IPS-18a (cell line): ENCODE data around the gene GLDN.
"Not testable (repeated sequence)": the region's sequence is repeated elsewhere in the genome, so short reads cannot be mapped to it uniquely, and the experiment has no call there.

Source experiments
- H3K27ac ChIP-seq: one replicate; pipeline ENCODE4 v1.5.1; 2013; ENCODE audit warnings: low read length
- H3K27me3 ChIP-seq: one replicate; pipeline ENCODE4 v1.6.1; 2013; ENCODE audit warnings: mild to moderate bottlenecking, low read length; ENCODE audit not compliant: control insufficient read depth, insufficient read depth
- H3K36me3 ChIP-seq: one replicate; pipeline ENCODE4 v1.6.1; 2013; ENCODE audit warnings: low read depth, low read length; ENCODE audit not compliant: control insufficient read depth
- H3K4me1 ChIP-seq: one replicate; pipeline ENCODE4 v1.6.1; 2013; ENCODE audit warnings: low read depth, low read length; ENCODE audit not compliant: control insufficient read depth
- H3K4me3 ChIP-seq: one replicate; pipeline ENCODE4 v1.5.1; 2013; ENCODE audit warnings: low read length
- H3K9ac ChIP-seq: one replicate; pipeline ENCODE4 v1.6.1; 2013; ENCODE audit warnings: mild to moderate bottlenecking, low read length, moderate library complexity
- H3K9me3 ChIP-seq: one replicate; pipeline ENCODE4 v1.6.1; 2013; ENCODE audit warnings: low read depth, low read length; ENCODE audit not compliant: control insufficient read depth

GLDN gene

DNA sequence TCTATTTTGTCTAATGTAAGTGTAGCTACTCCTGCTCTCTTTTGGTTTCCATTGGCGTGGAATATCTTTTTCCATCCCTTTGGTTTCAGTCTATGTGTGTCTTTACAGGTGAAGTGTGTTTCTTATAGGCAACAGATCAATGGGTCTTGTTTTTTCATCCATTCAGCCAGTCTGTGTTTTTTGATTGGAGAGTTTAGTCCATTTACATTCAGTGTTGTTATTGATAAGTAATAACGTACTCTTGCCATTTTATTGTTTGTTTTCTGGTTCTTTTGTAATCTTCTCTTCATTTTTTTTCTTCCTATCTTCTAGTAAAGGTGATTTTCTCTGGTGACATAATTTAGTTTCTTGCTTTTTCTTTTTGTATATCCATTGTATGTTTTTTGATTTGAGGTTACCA lies 97.1 kb downstream of the GLDN start:
- no peaks in the 10 kb centered on the region for H3K4me1 ChIP-seq
- no peak overlapping the region for H3K27ac ChIP-seq
- H3K9ac ChIP-seq, result no peak overlapping the region
- peaks cover 2% of the 10 kb centered on the region for H3K9me3 ChIP-seq
- no peak overlapping the region for H3K4me3 ChIP-seq
- no peaks in the 10 kb centered on the region for H3K36me3 ChIP-seq
- H3K27me3 ChIP-seq, result no peaks in the 10 kb centered on the region

DNA sequence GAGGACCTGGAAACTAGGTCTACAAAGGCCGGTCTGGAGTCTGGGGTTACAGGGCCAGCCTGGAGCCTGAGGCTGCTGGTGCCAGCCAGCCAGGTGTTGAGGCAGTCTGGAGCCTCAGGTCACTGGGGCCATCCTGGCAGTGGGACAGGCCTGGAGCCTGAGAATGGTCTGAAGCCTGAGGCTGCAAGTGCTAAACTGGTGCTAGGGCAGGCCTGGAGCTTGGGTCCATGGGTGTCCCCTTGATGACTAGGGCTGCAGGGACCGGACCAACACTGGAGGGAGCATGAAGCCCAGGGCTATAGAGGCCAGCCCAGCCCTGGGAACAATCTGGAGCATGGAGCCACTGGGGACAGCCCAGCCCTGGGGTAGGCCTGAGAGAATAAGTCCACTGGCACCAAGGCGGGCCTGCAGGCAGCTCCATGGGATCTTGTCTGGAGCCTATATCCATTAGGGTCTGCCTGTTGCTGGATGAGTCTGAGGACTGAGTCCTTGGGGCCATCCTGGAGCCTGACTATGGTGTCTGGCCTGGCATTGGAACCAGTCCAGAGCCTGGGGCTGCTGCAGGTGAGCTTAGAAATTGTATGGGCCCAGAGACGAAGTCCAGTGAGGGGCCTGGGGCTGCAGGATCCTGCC lies 101.9 kb downstream of the GLDN start:
- Histone ChIP-seq H3K9me3 (no peaks in the 10 kb centered on the region), H3K27me3 (no peaks in the 10 kb centered on the region), H3K36me3 (no peaks in the 10 kb centered on the region), H3K9ac (no peak overlapping the region), H3K4me3 (no peak overlapping the region), H3K4me1 (no peaks in the 10 kb centered on the region), H3K27ac (no peak overlapping the region)

DNA sequence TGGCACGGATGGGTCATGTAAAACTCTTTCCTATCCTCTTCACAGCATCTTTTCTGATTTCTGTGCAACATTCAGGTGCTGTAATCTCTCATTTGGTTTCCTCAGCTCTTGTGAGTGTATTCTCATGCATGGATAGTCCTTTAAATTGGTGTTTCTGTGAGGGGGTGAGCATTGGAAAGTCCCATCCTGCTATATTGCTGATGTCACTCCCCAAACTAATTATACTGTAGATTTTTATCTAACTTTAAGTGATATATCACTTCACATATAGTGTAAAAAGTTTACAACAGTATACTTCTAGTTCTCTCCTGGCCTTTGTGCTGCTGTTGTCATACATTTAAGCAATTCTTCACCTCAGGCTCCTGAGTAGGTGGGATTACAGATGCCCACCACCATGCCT lies 102.7 kb downstream of the GLDN start:
- Histone ChIP-seq H3K27ac (no peak overlapping the region), H3K4me1 (no peaks in the 10 kb centered on the region), H3K9me3 (no peaks in the 10 kb centered on the region), H3K9ac (no peak overlapping the region), H3K4me3 (no peak overlapping the region), H3K27me3 (no peaks in the 10 kb centered on the region), H3K36me3 (no peaks in the 10 kb centered on the region)

DNA sequence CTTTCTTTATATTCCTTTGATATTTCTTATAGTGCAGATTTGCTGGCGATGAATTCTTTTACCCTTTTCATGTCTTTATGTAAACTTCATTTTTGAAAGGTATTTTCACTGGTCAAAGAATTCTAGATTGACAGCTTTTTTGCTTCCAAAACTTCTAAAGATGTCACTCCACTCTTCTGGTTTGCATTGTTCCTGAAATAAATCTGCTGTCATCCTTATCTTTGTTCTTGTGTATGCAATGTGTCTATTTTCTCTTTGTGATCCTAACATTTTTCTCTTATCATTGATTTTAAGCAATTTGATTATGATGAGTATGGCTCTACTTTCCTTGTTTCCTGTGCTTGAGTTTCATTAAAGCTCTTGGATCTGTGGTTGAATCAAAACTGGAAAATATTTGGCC lies 103.4 kb downstream of the GLDN start:
- no peak overlapping the region for H3K9ac ChIP-seq
- no peaks in the 10 kb centered on the region for H3K4me1 ChIP-seq
- H3K27me3 ChIP-seq, result no peaks in the 10 kb centered on the region
- peaks cover 3% of the 10 kb centered on the region for H3K36me3 ChIP-seq
- no peaks in the 10 kb centered on the region for H3K9me3 ChIP-seq
- no peak overlapping the region for H3K4me3 ChIP-seq
- no peak overlapping the region for H3K27ac ChIP-seq

DNA sequence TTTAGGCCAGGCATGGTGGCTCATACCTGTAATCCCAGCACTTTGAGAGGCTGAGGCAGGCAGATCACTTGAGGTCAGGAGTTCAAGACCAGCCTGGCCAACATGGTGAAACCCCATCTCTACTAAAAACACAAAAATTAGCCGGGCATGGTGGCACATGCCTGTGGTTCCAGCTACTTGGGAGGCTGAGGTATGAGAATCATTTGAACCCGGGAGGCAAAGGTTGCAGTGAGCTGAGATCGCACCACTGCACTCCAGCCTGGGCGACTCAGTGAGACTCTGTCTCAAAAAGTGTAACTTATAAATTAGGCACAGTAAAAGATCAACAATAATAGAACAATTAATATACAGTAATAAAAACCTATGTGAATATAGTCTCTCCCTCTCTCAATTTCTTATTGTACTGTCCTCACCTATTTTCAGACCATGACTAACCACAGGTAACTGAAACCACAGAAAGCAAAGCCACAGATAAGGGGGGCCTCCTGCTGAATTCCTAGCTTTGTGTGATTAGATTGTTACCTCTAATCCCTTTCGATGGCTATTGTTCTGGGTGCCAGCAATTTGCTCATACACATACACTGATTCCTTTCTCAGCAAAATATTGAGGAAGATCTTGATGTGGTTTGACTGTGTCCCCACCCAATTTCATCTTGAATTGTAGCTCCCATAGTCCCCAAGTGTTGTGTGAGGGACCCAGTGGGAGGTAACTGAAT lies 104.7 kb downstream of the GLDN start:
- not testable (repeated sequence) for H3K4me1 ChIP-seq, H3K9me3 ChIP-seq, H3K4me3 ChIP-seq, H3K27me3 ChIP-seq, H3K27ac ChIP-seq, H3K9ac ChIP-seq, H3K36me3 ChIP-seq

DNA sequence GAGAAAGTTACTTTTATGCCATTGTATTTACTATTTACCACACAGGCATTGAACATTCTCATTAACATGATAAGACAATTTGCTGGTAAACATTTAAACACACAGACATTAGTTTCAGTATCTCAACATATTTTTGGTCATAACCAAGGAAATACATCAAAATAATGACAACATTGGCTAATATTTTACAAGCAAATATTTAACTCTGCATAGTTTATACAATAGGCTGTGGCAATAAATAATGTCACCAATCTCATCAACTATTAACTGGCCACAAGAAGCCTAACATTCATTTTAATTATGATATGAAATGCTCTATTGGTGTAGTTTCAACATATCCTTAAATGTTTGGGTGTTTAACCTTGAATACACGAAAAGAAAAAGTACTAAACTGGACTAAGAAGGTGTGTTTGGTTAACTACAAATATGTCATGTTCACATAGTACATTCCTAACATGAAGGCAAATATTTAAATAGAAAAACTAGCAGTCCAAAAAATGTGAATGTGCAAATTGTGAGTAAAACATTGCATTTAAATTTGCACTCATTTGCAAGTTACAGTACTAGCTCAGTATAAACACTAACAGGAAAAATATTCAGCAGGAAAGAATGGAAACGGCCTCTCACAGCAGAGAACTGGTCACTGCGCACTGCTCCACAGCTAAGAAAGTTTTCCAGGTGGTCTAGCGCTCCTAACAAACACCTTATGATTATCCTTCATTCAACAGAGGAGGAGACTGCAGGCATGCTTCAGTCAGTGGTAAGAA lies 106.6 kb downstream of the GLDN start:
- H3K4me3 ChIP-seq, result no peak overlapping the region
- no peaks in the 10 kb centered on the region for H3K27me3 ChIP-seq
- H3K9ac ChIP-seq, result no peak overlapping the region
- no peak overlapping the region for H3K27ac ChIP-seq
- peaks cover 3% of the 10 kb centered on the region for H3K36me3 ChIP-seq
- H3K4me1 ChIP-seq, result peaks cover 6% of the 10 kb centered on the region
- H3K9me3 ChIP-seq, result no peaks in the 10 kb centered on the region

DNA sequence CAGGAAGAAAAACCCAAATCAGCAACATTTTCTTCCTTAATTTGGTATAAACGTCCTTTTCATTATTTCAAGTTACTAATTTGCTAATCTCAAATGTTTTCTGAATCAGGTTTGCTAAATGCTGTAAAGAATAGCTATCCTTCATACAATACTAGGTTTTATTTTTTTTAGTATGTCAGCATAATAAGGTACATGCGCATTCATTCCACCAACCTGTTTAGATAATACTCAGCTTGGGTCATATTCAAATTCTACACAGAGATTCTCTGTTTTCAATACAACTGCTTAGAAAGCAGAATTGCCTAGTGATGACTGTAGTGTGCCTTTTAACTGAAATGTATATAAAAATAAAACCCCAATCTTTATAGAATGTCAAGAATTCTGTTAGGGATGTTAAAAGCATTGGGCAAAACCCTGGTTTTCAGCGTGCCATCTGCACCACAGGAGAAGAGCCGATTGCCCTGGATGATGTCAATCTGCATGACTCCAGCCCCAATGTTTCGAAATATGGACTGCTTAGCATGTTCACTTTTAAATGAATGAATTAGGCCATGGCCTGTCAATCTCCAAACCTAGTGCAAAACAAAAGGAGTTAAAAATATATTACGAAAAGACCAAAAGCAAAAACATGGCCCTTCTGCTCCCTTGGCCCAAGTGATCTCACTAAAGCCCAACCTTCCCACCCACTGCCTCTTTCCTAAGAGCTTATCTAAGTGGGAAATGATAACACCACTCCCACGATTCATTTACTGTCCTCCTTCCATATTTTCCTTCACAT lies 107.4 kb downstream of the GLDN start:
- no peaks in the 10 kb centered on the region for H3K9me3 ChIP-seq
- peaks cover 6% of the 10 kb centered on the region for H3K4me1 ChIP-seq
- H3K9ac ChIP-seq, result no peak overlapping the region
- H3K27ac ChIP-seq, result no peak overlapping the region
- H3K4me3 ChIP-seq, result no peak overlapping the region
- H3K27me3 ChIP-seq, result no peaks in the 10 kb centered on the region
- peaks cover 3% of the 10 kb centered on the region for H3K36me3 ChIP-seq

DNA sequence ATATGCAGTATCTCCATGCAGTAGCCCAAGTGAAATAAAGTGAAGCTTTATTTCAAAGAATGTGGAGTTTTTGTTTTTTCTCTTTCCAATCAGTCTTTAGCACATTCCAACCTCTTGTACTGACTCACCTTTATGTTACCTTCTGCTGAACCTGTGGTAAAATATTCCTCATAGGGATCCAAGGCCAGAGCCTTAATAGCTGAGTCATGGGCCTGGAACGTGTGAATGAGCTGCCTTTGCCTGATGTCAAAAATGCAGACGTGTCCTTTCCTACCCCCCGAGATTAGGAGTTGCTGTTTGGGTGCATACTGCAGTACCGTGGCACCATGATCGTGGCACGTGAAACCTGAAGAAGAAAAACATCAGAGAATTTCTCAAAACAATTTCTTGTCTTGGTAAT lies 108.5 kb downstream of the GLDN start:
- Histone ChIP-seq H3K9ac (no peak overlapping the region), H3K4me3 (no peak overlapping the region), H3K4me1 (peaks cover 6% of the 10 kb centered on the region), H3K36me3 (peaks cover 3% of the 10 kb centered on the region), H3K9me3 (no peaks in the 10 kb centered on the region), H3K27ac (no peak overlapping the region), H3K27me3 (no peaks in the 10 kb centered on the region)
